HG03025 (cell line): ENCODE results near the gene KRT86.
"Not testable (repeated sequence)": the region's sequence is repeated elsewhere in the genome, so short reads cannot be mapped to it uniquely, and the experiment has no call there.

ENCODE experiments used
- ATAC-seq: cut with Tn5 transposase; IDR thresholded peaks from one replicate; pipeline ENCODE4 v1.9.1; 2021; ENCODE audit warnings: mild to moderate bottlenecking, moderate library complexity; ENCODE audit not compliant: unreplicated experiment, low FRiP score

Gene KRT86

GRCh38 chr12:52324153-52324444 is 49.7 kb downstream of the KRT86 start:
- no peak for ATAC-seq

GRCh38 chr12:52327052-52327829 is 52.8 kb downstream of the KRT86 start:
- peak; percentile 71 for ATAC-seq

GRCh38 chr12:52327830-52328500 is 53.5 kb downstream of the KRT86 start:
- ATAC-seq: no peak

GRCh38 chr12:52331039-52331438 is 56.6 kb downstream of the KRT86 start:
- no peak for ATAC-seq

GRCh38 chr12:52331833-52332232 is 57.4 kb downstream of the KRT86 start:
- no peak for ATAC-seq

GRCh38 chr12:52332381-52332780 is 57.9 kb downstream of the KRT86 start:
- no peak for ATAC-seq

GRCh38 chr12:52333321-52333720 is 58.9 kb downstream of the KRT86 start:
- ATAC-seq: no peak

GRCh38 chr12:52334185-52334584 is 59.7 kb downstream of the KRT86 start:
- ATAC-seq: no peak

- ATAC-seq: no peak
Observed at GRCh38 chr12:52335598-52336262, 61.3 kb downstream of the KRT86 start.

- ATAC-seq: no peak
Observed at GRCh38 chr12:52336641-52337040, 62.2 kb downstream of the KRT86 start.

GRCh38 chr12:52337054-52337453 is 62.6 kb downstream of the KRT86 start:
- no peak for ATAC-seq

GRCh38 chr12:52338241-52338960 is 64.0 kb downstream of the KRT86 start:
- ATAC-seq: no peak

GRCh38 chr12:52341066-52341580 is 66.7 kb downstream of the KRT86 start:
- ATAC-seq: no peak

GRCh38 chr12:52342781-52343490 is 68.5 kb downstream of the KRT86 start:
- ATAC-seq: no peak

GRCh38 chr12:52343550-52343949 is 69.1 kb downstream of the KRT86 start:
- no peak for ATAC-seq

GRCh38 chr12:52344111-52344510 is 69.7 kb downstream of the KRT86 start:
- ATAC-seq: no peak

- ATAC-seq: not testable (repeated sequence)
Observed at GRCh38 chr12:52345041-52345440, 70.6 kb downstream of the KRT86 start.

- ATAC-seq: no peak
Observed at GRCh38 chr12:52346593-52346992, 72.1 kb downstream of the KRT86 start.

GRCh38 chr12:52347016-52347415 is 72.6 kb downstream of the KRT86 start:
- no peak for ATAC-seq
